ENCODE results near the gene ZNF579. TPM values are rescaled to one million over a fixed set of nuclear protein-coding genes. Genes with fewer than 3 reads are reported as not detected.
A peak's percentile ranks its signal among the peaks of the same experiment; 100 is the strongest.

Gene ZNF579
- total and polyA plus RNA-seq, 2 of the 13 experiments (the other 11 are each of a cell fraction or from before 2014, with no cell fraction given), result 2.1 to 2.9 TPM

- TF ChIP-seq GABPB1 (CRISPR knock-in tag; IDR thresholded peaks at IDR 0.05) (peak; percentile 28; the same call in 1 of the 2 replicates), GTF3A (CRISPR knock-in tag; conservative IDR thresholded peaks at IDR 0.05) (no peak), ETV6 (CRISPR knock-in tag; conservative IDR thresholded peaks at IDR 0.05) (0 out of 2 replicates have a peak, but pooled peaks have one; percentile 25), TRIM22 (IDR thresholded peaks at IDR 0.05) (no peak), ZNF274 (CRISPR knock-in tag; IDR thresholded peaks at IDR 0.05) (no peak), TEF (CRISPR knock-in tag; IDR thresholded peaks at IDR 0.05) (no peak), KDM2A (CRISPR knock-in tag; IDR thresholded peaks at IDR 0.05; ENCODE audit: borderline replicate concordance, low read depth) (peak; percentile 64; the same call in 1 of the 2 replicates), THAP9 (CRISPR knock-in tag; IDR thresholded peaks at IDR 0.05; ENCODE audit: borderline replicate concordance) (peak; percentile 45; the same call in 1 of the 2 replicates), YY1 (IDR thresholded peaks at IDR 0.05; ENCODE audit: insufficient read depth, insufficient replicate concordance, low read depth, low read length) (no peak), TRAFD1 (CRISPR knock-in tag; IDR thresholded peaks at IDR 0.05; ENCODE audit: borderline replicate concordance) (no peak), MAFF (IDR thresholded peaks at IDR 0.05; ENCODE audit: low read depth, low read length) (no peak), MZF1 (CRISPR knock-in tag; IDR thresholded peaks at IDR 0.05; ENCODE audit: borderline replicate concordance) (no peak)
- TF ChIP-seq, protein P1, sequence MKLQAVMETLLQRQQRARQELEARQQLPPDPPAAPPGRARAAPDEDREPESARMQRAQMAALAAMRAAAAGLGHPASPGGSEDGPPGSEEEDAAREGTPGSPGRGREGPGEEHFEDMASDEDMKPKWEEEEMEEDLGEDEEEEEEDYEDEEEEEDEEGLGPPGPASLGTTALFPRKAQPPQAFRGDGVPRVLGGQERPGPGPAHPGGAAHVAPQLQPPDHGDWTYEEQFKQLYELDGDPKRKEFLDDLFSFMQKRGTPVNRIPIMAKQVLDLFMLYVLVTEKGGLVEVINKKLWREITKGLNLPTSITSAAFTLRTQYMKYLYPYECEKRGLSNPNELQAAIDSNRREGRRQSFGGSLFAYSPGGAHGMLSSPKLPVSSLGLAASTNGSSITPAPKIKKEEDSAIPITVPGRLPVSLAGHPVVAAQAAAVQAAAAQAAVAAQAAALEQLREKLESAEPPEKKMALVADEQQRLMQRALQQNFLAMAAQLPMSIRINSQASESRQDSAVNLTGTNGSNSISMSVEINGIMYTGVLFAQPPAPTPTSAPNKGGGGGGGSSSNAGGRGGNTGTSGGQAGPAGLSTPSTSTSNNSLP (IDR thresholded peaks at IDR 0.05; ENCODE audit: low read depth, low read length), result no peak
- TF ChIP-seq, protein P2, sequence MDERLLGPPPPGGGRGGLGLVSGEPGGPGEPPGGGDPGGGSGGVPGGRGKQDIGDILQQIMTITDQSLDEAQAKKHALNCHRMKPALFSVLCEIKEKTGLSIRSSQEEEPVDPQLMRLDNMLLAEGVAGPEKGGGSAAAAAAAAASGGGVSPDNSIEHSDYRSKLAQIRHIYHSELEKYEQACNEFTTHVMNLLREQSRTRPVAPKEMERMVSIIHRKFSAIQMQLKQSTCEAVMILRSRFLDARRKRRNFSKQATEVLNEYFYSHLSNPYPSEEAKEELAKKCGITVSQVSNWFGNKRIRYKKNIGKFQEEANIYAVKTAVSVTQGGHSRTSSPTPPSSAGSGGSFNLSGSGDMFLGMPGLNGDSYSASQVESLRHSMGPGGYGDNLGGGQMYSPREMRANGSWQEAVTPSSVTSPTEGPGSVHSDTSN (CRISPR knock-in tag; IDR thresholded peaks at IDR 0.05), result no peak
Measured at GRCh38 chr19:55549500-55550320, 30.9 kb downstream of the ZNF579 start (continued).
